H9 (cell line): ENCODE measurements around the gene MS4A6E. TPM values are rescaled to one million over a fixed set of nuclear protein-coding genes. Genes with fewer than 3 reads are reported as not detected.

Experiments
- DNase-seq: peaks from one replicate; pipeline ENCODE4 v3.0.0-alpha.2; 2017
- H2AFZ ChIP-seq: one replicate; pipeline ENCODE4 v1.6.1; 2013; ENCODE audit warnings: mild to moderate bottlenecking, low read length, control low read depth, moderate library complexity
- H2AK5ac ChIP-seq: 2 replicates; pipeline ENCODE4 v1.6.1; 2013; ENCODE audit warnings: low read length, control low read depth, mixed read lengths; ENCODE audit not compliant: insufficient read length
- H2BK120ac ChIP-seq: one replicate; pipeline ENCODE4 v1.6.1; 2013; ENCODE audit warnings: low read depth, mild to moderate bottlenecking, low read length, control low read depth, inconsistent platforms; ENCODE audit not compliant: poor library complexity, severe bottlenecking
- H2BK12ac ChIP-seq: 2 replicates; pipeline ENCODE4 v1.6.1; 2013; ENCODE audit warnings: low read length, control low read depth, mixed read lengths, low read depth; ENCODE audit not compliant: insufficient read length
- H2BK15ac ChIP-seq: 2 replicates; pipeline ENCODE4 v1.6.1; 2013; ENCODE audit warnings: low read depth, low read length, control low read depth
- H2BK20ac ChIP-seq: one replicate; pipeline ENCODE4 v1.6.1; 2013; ENCODE audit warnings: low read depth, mild to moderate bottlenecking, low read length, control low read depth, inconsistent platforms; ENCODE audit not compliant: poor library complexity, severe bottlenecking
- H2BK5ac ChIP-seq: 2 replicates; pipeline ENCODE4 v1.6.1; 2013; ENCODE audit warnings: low read length, control low read depth, mixed read lengths; ENCODE audit not compliant: insufficient read length
- H3K14ac ChIP-seq: 2 replicates; pipeline ENCODE4 v1.6.1; 2013; ENCODE audit warnings: low read length, control low read depth; ENCODE audit not compliant: insufficient read depth
- H3K18ac ChIP-seq: 2 replicates; pipeline ENCODE4 v1.6.1; 2013; ENCODE audit warnings: low read depth, mild to moderate bottlenecking, mixed read lengths, low read length, control low read depth; ENCODE audit not compliant: insufficient read length
- H3K23ac ChIP-seq: 2 replicates; pipeline ENCODE4 v1.6.1; 2013; ENCODE audit warnings: low read length, control low read depth, mixed read lengths, low read depth; ENCODE audit not compliant: insufficient read length
- H3K23me2 ChIP-seq: 2 replicates; pipeline ENCODE4 v1.6.1; 2013; ENCODE audit warnings: low read depth, mild to moderate bottlenecking, mixed read lengths, low read length, control low read depth; ENCODE audit not compliant: insufficient read length, poor library complexity, severe bottlenecking
- H3K27ac ChIP-seq: 2 replicates; pipeline ENCODE4 v1.5.1; 2013; ENCODE audit warnings: low read length, control low read depth, mixed read lengths, low read depth; ENCODE audit not compliant: insufficient read length
- H3K27me3 ChIP-seq: 2 replicates; pipeline ENCODE4 v1.6.1; 2013; ENCODE audit warnings: low read length, control low read depth, inconsistent platforms; ENCODE audit not compliant: insufficient read depth
- H3K4ac ChIP-seq: 2 replicates; pipeline ENCODE4 v1.6.1; 2013; ENCODE audit warnings: low read depth, mild to moderate bottlenecking, control low read depth, inconsistent platforms, low read length, moderate library complexity
- H3K4me1 ChIP-seq: 2 replicates; pipeline ENCODE4 v1.6.1; 2013; ENCODE audit warnings: low read length, control low read depth, inconsistent platforms; ENCODE audit not compliant: insufficient read depth
- H3K4me2 ChIP-seq: 2 replicates; pipeline ENCODE4 v1.6.1; 2013; ENCODE audit warnings: low read length, control low read depth, mixed read lengths; ENCODE audit not compliant: insufficient read length, insufficient read depth
- H3K56ac ChIP-seq: 2 replicates; pipeline ENCODE4 v1.6.1; 2013; ENCODE audit warnings: low read depth, mild to moderate bottlenecking, mixed read lengths, low read length, control low read depth; ENCODE audit not compliant: insufficient read length
- H3K79me1 ChIP-seq: 2 replicates; pipeline ENCODE4 v1.6.1; 2013; ENCODE audit warnings: low read depth, mild to moderate bottlenecking, moderate library complexity, low read length, control low read depth, inconsistent platforms; ENCODE audit not compliant: insufficient read depth, poor library complexity, severe bottlenecking
- H3K79me2 ChIP-seq: 2 replicates; pipeline ENCODE4 v1.6.1; 2013; ENCODE audit warnings: low read length, control low read depth, inconsistent platforms; ENCODE audit not compliant: insufficient read depth
- H3K9ac ChIP-seq: 2 replicates; pipeline ENCODE4 v1.6.1; 2013; ENCODE audit warnings: low read length, control low read depth, mixed read lengths; ENCODE audit not compliant: insufficient read length; ENCODE audit errors: extremely low read depth
- H3K9me3 ChIP-seq: one replicate; pipeline ENCODE4 v1.6.1; 2013; ENCODE audit warnings: low read depth, low read length, inconsistent platforms; ENCODE audit not compliant: control insufficient read depth
- H3T11ph ChIP-seq: one replicate; pipeline ENCODE4 v1.6.1; 2013; ENCODE audit warnings: mild to moderate bottlenecking, low read length, control low read depth, inconsistent platforms
- H4K20me1 ChIP-seq: one replicate; pipeline ENCODE4 v1.6.1; 2013; ENCODE audit not compliant: control insufficient read depth, insufficient read length, insufficient read depth
- H4K5ac ChIP-seq: 2 replicates; pipeline ENCODE4 v1.6.1; 2013; ENCODE audit warnings: low read depth, mild to moderate bottlenecking, mixed read lengths, low read length, control low read depth; ENCODE audit not compliant: insufficient read length
- H4K8ac ChIP-seq: replicated peaks from 2 replicates; pipeline ENCODE4 v1.6.1; 2013; ENCODE audit warnings: low read length, control low read depth, mixed read lengths, low read depth; ENCODE audit not compliant: insufficient read length
- H4K91ac ChIP-seq: 2 replicates; pipeline ENCODE4 v1.6.1; 2013; ENCODE audit warnings: low read depth, mild to moderate bottlenecking, moderate library complexity, mixed read lengths, low read length, control low read depth; ENCODE audit not compliant: insufficient read length
- H3K27ac Mint-ChIP-seq, 3 experiments: 2 replicates in 2 of 3; 3 replicates in 1 of 3; pipeline ENCODE4 v1.8.0; 2020 to 2021; ENCODE audit warnings: mixed read lengths in 3 of 3, mild to moderate bottlenecking in 1 of 3, moderate library complexity in 1 of 3
- H3K27me3 Mint-ChIP-seq: 2 replicates; pipeline ENCODE4 v1.8.0; 2021; ENCODE audit warnings: low read depth, mild to moderate bottlenecking, moderate library complexity, mixed read lengths
- H3K36me3 Mint-ChIP-seq, 3 experiments: 2 replicates in 2 of 3; 3 replicates in 1 of 3; pipeline ENCODE4 v1.8.0; 2020 to 2021; ENCODE audit warnings: low read depth in 3 of 3, mixed read lengths in 3 of 3; ENCODE audit not compliant: insufficient read depth in 1 of 3
- H3K4me1 Mint-ChIP-seq, 2 experiments: 2 replicates each; pipeline ENCODE4 v1.8.0; 2020; ENCODE audit warnings: mixed read lengths in 2 of 2
- H3K4me3 Mint-ChIP-seq, 2 experiments: 2 replicates in 1 of 2; 3 replicates in 1 of 2; pipeline ENCODE4 v1.8.0; 2020 to 2021; ENCODE audit warnings: mild to moderate bottlenecking in 2 of 2, mixed read lengths in 2 of 2, moderate library complexity in 1 of 2
- H3K9me3 Mint-ChIP-seq, 2 experiments: 2 replicates in 1 of 2; 3 replicates in 1 of 2; pipeline ENCODE4 v1.8.0; 2020; ENCODE audit warnings: mild to moderate bottlenecking in 2 of 2, mixed read lengths in 2 of 2, moderate library complexity in 1 of 2
- WGBS: extraction: QIAGEN DNeasy Blood & Tissue Kit; methylation state at CpG from one replicate; pipeline ENCODE4 v1.1.7; 2013; ENCODE audit warnings: missing lambda C conversion rate, low lambda C conversion rate, mixed read lengths; ENCODE audit not compliant: insufficient read length; ENCODE audit errors: extremely low coverage; 5-methylcytosine and 5-hydroxymethylcytosine counted together
- total RNA-seq: library from RNA; stranded (reverse); gene quantifications from 2 replicates; pipeline ENCODE4 v1.2.1, GENCODE V29; 2021
- TF ChIP-seq, protein P1 (sequence below): fragments of 200-600 bp; sonication (generic); conservative IDR thresholded peaks from 3 replicates; pipeline ENCODE4 v1.8.0; 2021; ENCODE audit warnings: antibody characterized with exemption, mild to moderate bottlenecking

MS4A6E gene
- total RNA-seq, 1 experiment from 2014 or later: not detected

DNA sequence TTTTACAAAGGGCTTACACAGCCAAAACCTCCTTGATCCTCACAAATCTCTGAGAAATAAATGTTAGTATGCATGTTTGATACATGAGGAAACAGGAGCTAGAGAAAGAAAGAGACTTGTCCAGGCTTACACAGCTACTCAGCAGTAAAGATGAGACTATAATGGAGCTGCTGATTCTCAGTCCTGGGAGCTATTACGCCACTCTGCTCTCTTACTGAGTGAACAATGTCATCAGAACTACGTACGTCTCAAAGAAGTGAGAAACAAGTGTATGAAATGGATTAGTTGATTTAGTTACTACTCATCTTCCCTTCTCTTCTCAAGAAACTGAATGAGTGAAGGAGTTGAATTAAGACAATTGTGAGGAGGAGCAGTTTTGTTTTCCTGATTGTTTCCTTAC lies 12.3 kb downstream of the MS4A6E start:
- H3K79me2 ChIP-seq: no peaks in the 10 kb centered on the region
- no peak overlapping the region for H3K4me2 ChIP-seq
- H3K14ac ChIP-seq: no peak overlapping the region
- no peak overlapping the region for H3T11ph ChIP-seq
- H2BK20ac ChIP-seq: no peak overlapping the region
- no peak overlapping the region for H3K9ac ChIP-seq
- peaks cover 17 to 19% of the 10 kb centered on the region in 2 experiments for H3K4me1 Mint-ChIP-seq
- no peak overlapping the region for H2BK12ac ChIP-seq
- no peak overlapping the region for H2BK5ac ChIP-seq
- H3K27ac ChIP-seq: no peak overlapping the region
- H3K27me3 Mint-ChIP-seq: no peaks in the 10 kb centered on the region
- no peak for DNase-seq
- no CpG with 5 or more reads among the region's 3 CpGs for WGBS
- H4K91ac ChIP-seq: no peak overlapping the region
- H3K23ac ChIP-seq: no peak overlapping the region
- H4K5ac ChIP-seq: no peak overlapping the region
- H2AK5ac ChIP-seq: no peak overlapping the region
- H3K9me3 ChIP-seq: no peaks in the 10 kb centered on the region
- H2AFZ ChIP-seq: no peak overlapping the region
- H3K23me2 ChIP-seq: no peaks in the 10 kb centered on the region
- H3K56ac ChIP-seq: no peak overlapping the region
- H4K20me1 ChIP-seq: no peaks in the 10 kb centered on the region
- no peak overlapping the region for H3K18ac ChIP-seq
- no peak overlapping the region for H2BK15ac ChIP-seq
- no peak overlapping the region for H3K4me3 Mint-ChIP-seq
- no peak overlapping the region for H3K4ac ChIP-seq
- TF ChIP-seq, protein P1, sequence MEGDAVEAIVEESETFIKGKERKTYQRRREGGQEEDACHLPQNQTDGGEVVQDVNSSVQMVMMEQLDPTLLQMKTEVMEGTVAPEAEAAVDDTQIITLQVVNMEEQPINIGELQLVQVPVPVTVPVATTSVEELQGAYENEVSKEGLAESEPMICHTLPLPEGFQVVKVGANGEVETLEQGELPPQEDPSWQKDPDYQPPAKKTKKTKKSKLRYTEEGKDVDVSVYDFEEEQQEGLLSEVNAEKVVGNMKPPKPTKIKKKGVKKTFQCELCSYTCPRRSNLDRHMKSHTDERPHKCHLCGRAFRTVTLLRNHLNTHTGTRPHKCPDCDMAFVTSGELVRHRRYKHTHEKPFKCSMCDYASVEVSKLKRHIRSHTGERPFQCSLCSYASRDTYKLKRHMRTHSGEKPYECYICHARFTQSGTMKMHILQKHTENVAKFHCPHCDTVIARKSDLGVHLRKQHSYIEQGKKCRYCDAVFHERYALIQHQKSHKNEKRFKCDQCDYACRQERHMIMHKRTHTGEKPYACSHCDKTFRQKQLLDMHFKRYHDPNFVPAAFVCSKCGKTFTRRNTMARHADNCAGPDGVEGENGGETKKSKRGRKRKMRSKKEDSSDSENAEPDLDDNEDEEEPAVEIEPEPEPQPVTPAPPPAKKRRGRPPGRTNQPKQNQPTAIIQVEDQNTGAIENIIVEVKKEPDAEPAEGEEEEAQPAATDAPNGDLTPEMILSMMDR: no peak
- H3K4me1 ChIP-seq: no peaks in the 10 kb centered on the region
- no peaks in the 10 kb centered on the region for H3K27me3 ChIP-seq
- H2BK120ac ChIP-seq: no peak overlapping the region
- H3K9me3 Mint-ChIP-seq: no peaks in the 10 kb centered on the region
- H4K8ac ChIP-seq: no peak overlapping the region
- no peak overlapping the region for H3K27ac Mint-ChIP-seq
- no peaks in the 10 kb centered on the region for H3K36me3 Mint-ChIP-seq
- no peaks in the 10 kb centered on the region for H3K79me1 ChIP-seq
